Measurements from ENCODE around the gene SUMO3. TPM values are rescaled to one million over a fixed set of nuclear protein-coding genes. Genes with fewer than 3 reads are reported as not detected.

SUMO3 gene
- total RNA-seq, 1 donor: 102 TPM

GRCh38 chr21:44813727-44814126 lies 4.1 kb downstream of the SUMO3 start:
- no peak for TF ChIP-seq CTCF (IDR thresholded peaks at IDR 0.05; ENCODE audit: insufficient read depth, low read depth, low read length)
- DNase-seq (ENCODE audit: low read depth): no peak

GRCh38 chr21:44813149-44813548 lies 4.7 kb downstream of the SUMO3 start:
- H3K4me3 ChIP-seq (ENCODE audit: low read depth, low read length): no peak overlapping the region
- no peak for TF ChIP-seq CTCF (IDR thresholded peaks at IDR 0.05; ENCODE audit: insufficient read depth, low read depth, low read length)

More at GRCh38 chr21:44813727-44814126, 4.1 kb downstream of the SUMO3 start:
- no peak overlapping the region for H3K4me3 ChIP-seq (ENCODE audit: low read depth, low read length)

GRCh38 chr21:44812640-44813039 lies 5.2 kb downstream of the SUMO3 start:
- no peak overlapping the region for H3K4me3 ChIP-seq (ENCODE audit: low read depth, low read length)
- no peak for TF ChIP-seq CTCF (IDR thresholded peaks at IDR 0.05; ENCODE audit: insufficient read depth, low read depth, low read length)
- DNase-seq (ENCODE audit: low read depth): no peak

More at GRCh38 chr21:44813149-44813548, 4.7 kb downstream of the SUMO3 start:
- no peak for DNase-seq (ENCODE audit: low read depth)

GRCh38 chr21:44810779-44811178 lies 7.1 kb downstream of the SUMO3 start:
- DNase-seq (ENCODE audit: low read depth): no peak
- TF ChIP-seq CTCF (IDR thresholded peaks at IDR 0.05; ENCODE audit: insufficient read depth, low read depth, low read length): no peak
- H3K4me3 ChIP-seq (ENCODE audit: low read depth, low read length): no peak overlapping the region

- DNase-seq (ENCODE audit: low read depth): no peak
- H3K4me3 ChIP-seq (ENCODE audit: low read depth, low read length): no peak overlapping the region
- TF ChIP-seq CTCF (IDR thresholded peaks at IDR 0.05; ENCODE audit: insufficient read depth, low read depth, low read length): no peak
These were observed 12.0 kb downstream of the SUMO3 start for GRCh38 chr21:44805859-44806258.

GRCh38 chr21:44805226-44805625 lies 12.6 kb downstream of the SUMO3 start:
- no peak for DNase-seq (ENCODE audit: low read depth)
- no peak for TF ChIP-seq CTCF (IDR thresholded peaks at IDR 0.05; ENCODE audit: insufficient read depth, low read depth, low read length)
- H3K4me3 ChIP-seq (ENCODE audit: low read depth, low read length): no peak overlapping the region

- no peak overlapping the region for H3K4me3 ChIP-seq (ENCODE audit: low read depth, low read length)
- no peak for TF ChIP-seq CTCF (IDR thresholded peaks at IDR 0.05; ENCODE audit: insufficient read depth, low read depth, low read length)
- no peak for DNase-seq (ENCODE audit: low read depth)
These were observed 13.1 kb downstream of the SUMO3 start for GRCh38 chr21:44804762-44805161.
